ENCODE measurements around the gene LIMS3. TPM values are rescaled to one million over a fixed set of nuclear protein-coding genes. Genes with fewer than 3 reads are reported as not detected.
"Not testable (repeated sequence)": the region's sequence is repeated elsewhere in the genome, so short reads cannot be mapped to it uniquely, and the experiment has no call there.

The LIMS3 gene
- total RNA-seq, 1 donor from 2014 or later, result 2.2 TPM

DNA sequence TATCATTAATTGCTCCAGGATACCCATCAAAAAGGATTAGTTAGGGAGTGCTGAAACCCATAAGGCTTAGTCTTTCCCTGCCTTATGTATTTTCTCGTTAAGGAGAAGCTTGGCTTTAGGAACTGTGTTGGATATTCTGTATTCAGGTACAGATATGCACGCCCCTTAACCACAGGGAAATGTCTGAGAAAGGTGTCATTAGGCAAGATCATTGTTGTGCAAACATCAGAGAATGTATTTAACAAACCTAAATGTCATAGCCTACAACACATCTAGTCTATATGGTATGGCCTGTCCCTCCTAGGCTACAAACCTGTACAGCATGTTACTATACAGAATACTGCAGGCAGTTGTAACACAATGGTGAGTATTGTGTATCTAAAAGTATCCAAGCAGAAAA is 10.1 kb downstream of the LIMS3 start:
- intact Hi-C loops (cut with DNase I); H3K4me3 ChIP-seq; H3K4me1 ChIP-seq; H3K27me3 ChIP-seq; H3K27ac ChIP-seq; DNase-seq (ENCODE audit: extremely low spot score in 2 of 2); H3K9me3 ChIP-seq; H3K36me3 ChIP-seq: not testable (repeated sequence)

DNA sequence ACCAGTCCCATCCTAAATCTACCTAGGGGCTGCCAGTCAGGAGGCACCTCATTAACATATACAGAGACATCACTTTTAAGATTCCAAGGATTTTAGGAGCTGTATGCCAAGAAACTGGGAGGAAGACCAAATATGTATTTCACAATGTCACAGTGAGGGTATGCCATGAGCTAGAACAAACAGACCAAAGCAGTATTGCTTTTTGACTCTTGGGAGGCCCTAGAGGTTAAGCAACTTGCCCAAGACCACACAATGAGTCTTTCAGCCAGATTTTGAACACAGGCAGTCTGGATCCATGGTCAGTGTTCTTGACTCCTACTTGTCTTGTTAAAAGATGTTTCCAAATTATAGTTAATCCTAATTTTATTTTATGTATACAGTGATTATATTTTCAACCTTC is 12.3 kb downstream of the LIMS3 start:
- H3K27me3 ChIP-seq; H3K9me3 ChIP-seq; H3K36me3 ChIP-seq; H3K4me3 ChIP-seq; H3K4me1 ChIP-seq; DNase-seq (ENCODE audit: extremely low spot score in 2 of 2); H3K27ac ChIP-seq; intact Hi-C loops (cut with DNase I): not testable (repeated sequence)

DNA sequence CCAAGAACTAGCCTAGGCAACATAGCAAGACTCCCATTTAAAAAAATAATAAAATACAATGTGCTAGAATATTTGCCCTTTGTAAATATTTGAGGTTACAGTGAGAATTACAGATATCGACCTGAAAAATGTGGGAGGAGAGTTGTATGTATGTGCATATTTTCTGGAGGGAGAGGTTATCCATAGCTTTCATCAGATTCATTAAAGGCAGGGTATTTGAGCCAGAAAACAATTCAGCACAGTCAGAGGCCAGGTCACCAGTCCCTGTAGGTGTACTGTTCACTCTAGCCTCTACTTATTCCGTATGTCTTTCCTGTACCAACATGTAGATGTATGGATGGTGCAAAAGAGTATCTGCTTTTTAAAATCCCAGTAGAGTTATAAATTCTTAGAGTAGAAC is 15.4 kb downstream of the LIMS3 start:
- DNase-seq (ENCODE audit: extremely low spot score in 2 of 2); H3K27ac ChIP-seq; intact Hi-C loops (cut with DNase I); H3K36me3 ChIP-seq; H3K4me3 ChIP-seq; H3K4me1 ChIP-seq; H3K27me3 ChIP-seq; H3K9me3 ChIP-seq: not testable (repeated sequence)

DNA sequence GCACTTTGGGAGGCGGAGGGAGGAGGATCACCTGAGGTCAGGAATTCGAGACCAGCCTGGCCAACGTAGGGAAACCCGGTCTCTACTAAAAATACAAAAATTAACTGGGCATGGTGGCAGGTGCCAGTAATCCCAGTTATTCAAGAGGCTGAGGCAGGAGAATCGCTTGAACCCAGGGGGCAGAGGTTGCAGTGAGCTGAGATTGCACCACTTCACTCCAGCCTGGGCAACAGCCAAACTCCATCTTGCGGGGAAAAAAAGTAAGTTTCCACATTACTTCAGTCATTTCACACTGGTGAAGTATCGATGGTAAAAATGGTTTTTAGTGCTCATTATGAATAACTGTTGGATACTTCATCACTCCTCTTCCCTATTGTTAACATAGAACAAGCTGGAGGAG is 16.1 kb downstream of the LIMS3 start:
- H3K27me3 ChIP-seq; DNase-seq (ENCODE audit: extremely low spot score in 2 of 2); H3K36me3 ChIP-seq; H3K9me3 ChIP-seq; H3K4me3 ChIP-seq; H3K27ac ChIP-seq; H3K4me1 ChIP-seq; intact Hi-C loops (cut with DNase I): not testable (repeated sequence)

- H3K27me3 ChIP-seq; H3K36me3 ChIP-seq; H3K27ac ChIP-seq; H3K4me3 ChIP-seq; H3K9me3 ChIP-seq; H3K4me1 ChIP-seq; DNase-seq (ENCODE audit: extremely low spot score in 2 of 2); intact Hi-C loops (cut with DNase I): not testable (repeated sequence)
Observed at GRCh38 chr2:109915830-109916229, 17.3 kb downstream of the LIMS3 start.

DNA sequence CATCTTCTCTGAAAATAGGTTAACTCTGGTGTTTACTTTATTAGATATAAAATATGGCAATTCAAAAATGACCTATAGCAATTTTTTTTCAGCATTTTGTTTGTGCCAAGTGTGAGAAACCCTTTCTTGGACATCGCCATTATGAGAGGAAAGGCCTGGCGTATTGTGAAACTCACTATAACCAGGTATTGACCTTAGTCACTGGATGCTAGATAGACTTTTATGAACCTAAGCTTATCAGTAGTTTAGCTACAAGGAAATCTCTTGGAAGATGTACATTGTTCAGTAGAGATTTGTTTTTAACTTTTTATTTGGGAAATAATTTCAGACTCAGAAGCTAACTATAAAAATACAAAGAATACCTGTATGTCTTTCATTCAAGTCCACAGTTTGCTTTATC is 21.7 kb downstream of the LIMS3 start:
- DNase-seq (ENCODE audit: extremely low spot score in 2 of 2); H3K27ac ChIP-seq; H3K9me3 ChIP-seq; H3K27me3 ChIP-seq; intact Hi-C loops (cut with DNase I); H3K4me1 ChIP-seq; H3K4me3 ChIP-seq; H3K36me3 ChIP-seq: not testable (repeated sequence)

GRCh38 chr2:109921543-109922384 is 23.3 kb downstream of the LIMS3 start:
- intact Hi-C loops (cut with DNase I); H3K4me1 ChIP-seq; H3K27ac ChIP-seq; DNase-seq (ENCODE audit: extremely low spot score in 2 of 2); H3K9me3 ChIP-seq; H3K4me3 ChIP-seq; H3K36me3 ChIP-seq; H3K27me3 ChIP-seq: not testable (repeated sequence)

DNA sequence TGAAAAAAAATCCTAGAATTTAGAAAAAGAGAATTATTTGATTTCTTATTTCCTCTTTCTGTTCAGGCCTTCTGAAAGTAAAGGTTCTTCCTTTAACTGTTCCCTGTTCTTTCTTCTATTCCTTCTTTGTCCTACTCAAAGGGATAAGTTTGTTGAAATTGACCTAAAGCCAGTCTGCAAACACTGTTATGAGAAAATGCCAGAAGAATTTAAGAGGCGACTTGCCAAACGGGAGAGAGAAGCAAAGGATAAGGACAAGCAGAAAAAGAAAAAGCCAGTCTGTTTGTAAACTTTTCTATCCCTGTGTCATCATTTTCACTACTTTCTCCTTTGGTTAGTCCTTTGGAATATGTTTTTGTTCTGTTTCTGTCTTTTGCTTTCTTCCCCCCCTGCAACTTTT is 26.0 kb downstream of the LIMS3 start:
- H3K27me3 ChIP-seq, result not testable (repeated sequence)

GRCh38 chr2:109927803-109928202 is 29.3 kb downstream of the LIMS3 start:
- H3K4me1 ChIP-seq; H3K27ac ChIP-seq; H3K36me3 ChIP-seq; H3K27me3 ChIP-seq; intact Hi-C loops (cut with DNase I); H3K4me3 ChIP-seq; H3K9me3 ChIP-seq; DNase-seq (ENCODE audit: extremely low spot score in 2 of 2): not testable (repeated sequence)

More for the DNA sequence above, 26.0 kb downstream of the LIMS3 start:
- H3K36me3 ChIP-seq; H3K27ac ChIP-seq; H3K4me1 ChIP-seq; H3K9me3 ChIP-seq; intact Hi-C loops (cut with DNase I); DNase-seq (ENCODE audit: extremely low spot score in 2 of 2); H3K4me3 ChIP-seq: not testable (repeated sequence)

DNA sequence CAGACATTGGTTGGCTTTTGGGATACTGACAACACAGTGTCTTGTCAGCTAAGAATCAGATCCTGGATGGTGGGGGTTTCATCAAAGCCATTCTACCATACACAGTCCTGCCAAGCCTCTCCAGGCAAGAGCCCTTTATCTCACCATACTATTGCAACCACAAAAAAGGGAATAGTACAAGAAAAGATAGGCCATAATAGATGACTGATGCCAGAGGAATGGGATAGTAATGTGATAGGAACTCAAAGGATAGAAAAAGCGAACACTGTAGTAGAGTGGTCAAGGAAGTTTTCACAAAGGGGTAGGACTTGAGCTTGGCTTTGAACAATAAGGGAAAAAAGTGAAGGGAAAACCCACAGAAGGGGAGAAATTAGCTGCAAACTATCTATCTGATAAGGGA is 30.7 kb downstream of the LIMS3 start:
- H3K27ac ChIP-seq; H3K4me3 ChIP-seq; DNase-seq (ENCODE audit: extremely low spot score in 2 of 2); H3K27me3 ChIP-seq; H3K9me3 ChIP-seq; H3K4me1 ChIP-seq; H3K36me3 ChIP-seq; intact Hi-C loops (cut with DNase I): not testable (repeated sequence)

GRCh38 chr2:109936534-109936933 is 38.0 kb downstream of the LIMS3 start:
- H3K4me3 ChIP-seq; intact Hi-C loops (cut with DNase I); H3K36me3 ChIP-seq; H3K4me1 ChIP-seq; H3K9me3 ChIP-seq; H3K27me3 ChIP-seq; H3K27ac ChIP-seq; DNase-seq (ENCODE audit: extremely low spot score in 2 of 2): not testable (repeated sequence)

DNA sequence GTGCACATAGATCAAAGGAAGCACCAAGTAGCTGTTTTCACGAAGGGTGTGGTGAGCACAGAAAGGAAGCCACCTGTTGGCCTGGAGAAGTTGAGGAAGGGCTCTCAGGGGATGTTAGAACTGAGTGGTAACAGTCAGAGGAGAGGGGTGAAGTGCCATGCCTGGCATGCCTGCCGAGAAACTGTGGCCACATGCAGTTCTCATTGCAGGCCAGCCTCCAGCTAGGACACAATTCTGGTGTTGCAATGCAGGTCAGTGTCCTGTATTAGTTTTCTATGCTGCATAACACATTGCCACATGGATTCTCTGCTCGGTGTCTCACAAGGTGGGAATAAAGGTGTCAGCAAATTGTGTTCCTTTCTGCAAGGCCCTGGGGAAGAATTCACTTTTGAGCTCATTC is 46.9 kb downstream of the LIMS3 start:
- intact Hi-C loops (cut with DNase I); H3K27me3 ChIP-seq; H3K9me3 ChIP-seq; H3K4me1 ChIP-seq; DNase-seq (ENCODE audit: extremely low spot score in 2 of 2); H3K36me3 ChIP-seq; H3K4me3 ChIP-seq; H3K27ac ChIP-seq: not testable (repeated sequence)

DNA sequence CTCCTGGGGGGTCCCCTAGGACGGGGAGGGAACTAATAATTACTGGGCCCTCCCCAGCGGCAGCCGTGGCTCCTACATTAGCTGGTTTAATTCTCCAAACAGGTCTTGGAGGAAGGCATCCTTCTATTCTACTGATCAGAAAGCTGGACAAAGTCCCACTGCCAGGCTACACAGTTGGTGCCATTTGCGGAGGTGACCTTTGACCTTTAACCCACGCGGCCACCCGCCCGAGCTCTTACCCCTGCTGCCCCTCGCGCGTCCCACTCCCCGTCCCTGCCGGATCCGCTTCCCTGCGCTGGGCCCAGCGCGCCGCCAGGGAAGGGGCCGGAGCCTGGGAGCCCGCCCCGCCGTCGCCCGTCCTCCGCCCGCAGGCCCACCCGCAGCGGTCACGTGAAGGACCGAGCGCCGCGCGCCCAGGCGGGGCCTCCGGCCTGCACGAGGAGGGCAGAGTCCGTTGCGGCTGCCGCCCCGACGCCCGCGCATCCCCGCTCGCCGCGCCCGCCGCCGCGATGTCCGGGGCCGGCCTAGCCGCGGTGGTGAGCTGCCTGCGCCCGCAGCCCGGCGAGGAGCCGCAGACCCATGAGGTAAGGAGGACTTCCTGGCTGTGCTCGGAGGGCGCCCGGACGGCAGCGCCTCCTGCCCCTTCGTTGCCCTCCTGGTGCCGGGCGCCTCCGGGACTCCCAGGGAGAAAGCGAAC is 48.9 kb downstream of the LIMS3 start:
- intact Hi-C loops (cut with DNase I); H3K36me3 ChIP-seq; H3K4me3 ChIP-seq; H3K9me3 ChIP-seq; H3K27ac ChIP-seq; H3K4me1 ChIP-seq; DNase-seq (ENCODE audit: extremely low spot score in 2 of 2); H3K27me3 ChIP-seq: not testable (repeated sequence)

DNA sequence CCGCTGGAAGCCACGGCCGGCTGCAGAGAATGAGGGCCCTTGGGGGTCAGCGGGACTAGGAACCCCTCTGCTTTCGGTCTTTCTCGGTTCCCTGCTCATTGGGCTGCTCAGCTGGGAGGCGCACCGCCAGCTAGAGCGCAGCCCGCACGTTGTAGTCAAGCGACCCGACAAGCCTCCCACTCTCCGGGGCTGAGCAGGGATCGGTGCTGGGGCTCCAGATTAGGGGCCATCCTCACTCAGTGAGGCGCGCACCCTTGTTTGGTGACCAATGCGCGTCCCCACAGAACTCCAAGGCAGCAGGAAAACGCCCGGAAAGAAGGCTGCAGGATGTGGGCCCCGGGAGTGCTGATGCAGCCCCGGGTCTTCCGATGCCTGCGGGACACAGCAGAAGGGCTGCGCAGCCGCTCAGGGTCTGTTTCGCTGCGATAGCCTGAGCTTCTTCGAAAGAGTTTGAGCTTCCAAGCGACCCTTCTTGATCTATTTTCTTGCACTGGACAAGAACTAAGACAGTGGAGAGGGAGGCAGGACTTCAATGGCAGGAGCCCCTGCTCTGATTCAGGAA is 49.6 kb downstream of the LIMS3 start:
- H3K27ac ChIP-seq; H3K4me3 ChIP-seq; H3K4me1 ChIP-seq; H3K27me3 ChIP-seq; intact Hi-C loops (cut with DNase I); DNase-seq (ENCODE audit: extremely low spot score in 2 of 2); H3K36me3 ChIP-seq; H3K9me3 ChIP-seq: not testable (repeated sequence)

Measured in vagina (tissue), 2 donors.